HepG2 (cell line): ENCODE results near the gene GSPT1.

Source experiments
- ARNT2 ChIP-seq: sonication (generic); formaldehyde crosslinking; IDR thresholded peaks from 2 replicates; pipeline ENCODE4 v1.8.0; 2022; ENCODE audit warnings: mild to moderate bottlenecking, low read depth, missing genetic modification reagents, moderate library complexity
- CEBPB ChIP-seq: IDR thresholded peaks from 2 replicates; pipeline ENCODE4 v1.6.1; 2011; ENCODE audit warnings: low read depth, low read length, improper control_type of control experiment, borderline replicate concordance
- FOXM1 ChIP-seq: sonication (generic); formaldehyde crosslinking; IDR thresholded peaks from 2 replicates; pipeline ENCODE4 v1.5.0; 2020; ENCODE audit warnings: missing genetic modification reagents
- JUND ChIP-seq: sonication (generic); formaldehyde crosslinking; IDR thresholded peaks from 2 replicates; pipeline ENCODE4 v1.8.0; 2022; ENCODE audit warnings: mild to moderate bottlenecking, missing genetic modification reagents
- NFE2L2 ChIP-seq: fragments of 150-350 bp; IDR thresholded peaks from 2 replicates; pipeline ENCODE4 v1.6.1; 2014; ENCODE audit warnings: low read length
- POLR2A ChIP-seq, 2 experiments: IDR thresholded peaks; 2 replicates each; pipeline ENCODE4 v1.6.1; 2011; ENCODE audit warnings: low read depth in 2 of 2, low read length in 2 of 2, mild to moderate bottlenecking in 1 of 2, moderate library complexity in 1 of 2; ENCODE audit not compliant: insufficient read depth in 1 of 2
- POLR2AphosphoS2 ChIP-seq: IDR thresholded peaks from 2 replicates; pipeline ENCODE4 v1.6.1; 2011; ENCODE audit warnings: low read depth, low read length, improper control_type of control experiment
- SRSF1 ChIP-seq: fragments of 200-400 bp; formaldehyde crosslinking; optimal IDR thresholded peaks from 2 replicates; pipeline ENCODE3; 2017; ENCODE audit warnings: mild to moderate bottlenecking, low read depth, low read length, moderate library complexity
- ZMYM4 ChIP-seq: sonication (generic); formaldehyde crosslinking; IDR thresholded peaks from 2 replicates; pipeline ENCODE4 v1.8.1; 2023; ENCODE audit warnings: mild to moderate bottlenecking, missing genetic modification reagents
- ZNF660 ChIP-seq: sonication (generic); formaldehyde crosslinking; IDR thresholded peaks from 2 replicates; pipeline ENCODE4 v1.5.1; 2020; ENCODE audit warnings: mild to moderate bottlenecking, low read depth, missing genetic modification reagents, borderline replicate concordance
- TF ChIP-seq, protein P1 (sequence below): sonication (generic); formaldehyde crosslinking; IDR thresholded peaks from 2 replicates; pipeline ENCODE4 v1.5.0; 2020; ENCODE audit warnings: mild to moderate bottlenecking, missing genetic modification reagents, moderate library complexity

- TF ChIP-seq NFE2L2: no peak
- TF ChIP-seq, protein P1, sequence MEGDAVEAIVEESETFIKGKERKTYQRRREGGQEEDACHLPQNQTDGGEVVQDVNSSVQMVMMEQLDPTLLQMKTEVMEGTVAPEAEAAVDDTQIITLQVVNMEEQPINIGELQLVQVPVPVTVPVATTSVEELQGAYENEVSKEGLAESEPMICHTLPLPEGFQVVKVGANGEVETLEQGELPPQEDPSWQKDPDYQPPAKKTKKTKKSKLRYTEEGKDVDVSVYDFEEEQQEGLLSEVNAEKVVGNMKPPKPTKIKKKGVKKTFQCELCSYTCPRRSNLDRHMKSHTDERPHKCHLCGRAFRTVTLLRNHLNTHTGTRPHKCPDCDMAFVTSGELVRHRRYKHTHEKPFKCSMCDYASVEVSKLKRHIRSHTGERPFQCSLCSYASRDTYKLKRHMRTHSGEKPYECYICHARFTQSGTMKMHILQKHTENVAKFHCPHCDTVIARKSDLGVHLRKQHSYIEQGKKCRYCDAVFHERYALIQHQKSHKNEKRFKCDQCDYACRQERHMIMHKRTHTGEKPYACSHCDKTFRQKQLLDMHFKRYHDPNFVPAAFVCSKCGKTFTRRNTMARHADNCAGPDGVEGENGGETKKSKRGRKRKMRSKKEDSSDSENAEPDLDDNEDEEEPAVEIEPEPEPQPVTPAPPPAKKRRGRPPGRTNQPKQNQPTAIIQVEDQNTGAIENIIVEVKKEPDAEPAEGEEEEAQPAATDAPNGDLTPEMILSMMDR (CRISPR knock-in tag): no peak
- TF ChIP-seq CEBPB: no peak
- TF ChIP-seq POLR2AphosphoS2: no peak
- no peak for TF ChIP-seq JUND (CRISPR knock-in tag)
- TF ChIP-seq FOXM1 (CRISPR knock-in tag): no peak
- TF ChIP-seq ARNT2 (CRISPR knock-in tag): no peak
- TF ChIP-seq POLR2A (IDR thresholded peaks at IDR 0.05; ENCODE audit: insufficient read depth in 1 of 2, low read depth in 2 of 2, low read length in 2 of 2): no peak
- no peak for TF ChIP-seq ZMYM4
- TF ChIP-seq ZNF660 (CRISPR knock-in tag): no peak
- no peak for TF ChIP-seq SRSF1
Measured at GRCh38 chr16:11884035-11884434, 31.7 kb downstream of the GSPT1 start.
